ENCODE results near the gene TLE2.

Gene TLE2

GRCh38 chr19:3066482-3067049 is 37.5 kb upstream of the TLE2 start:
- Histone ChIP-seq H3K4me1 (ENCODE audit: insufficient read depth, low read length) (peaks cover 19% of the 10 kb centered on the region), H3K27ac (ENCODE audit: low read length) (no peak overlapping the region), H4K20me1 (ENCODE audit: insufficient read depth, low read length) (no peaks in the 10 kb centered on the region), H3K4me3 (ENCODE audit: low read depth in 1 of 2, low read length in 2 of 2) (no peak overlapping the region), H3K79me2 (ENCODE audit: insufficient read depth, low read length) (peaks cover 12% of the 10 kb centered on the region), H3K9me3 (ENCODE audit: insufficient read depth, low read length, severe bottlenecking) (no peaks in the 10 kb centered on the region), H3K36me3 (ENCODE audit: insufficient read depth, low read length) (peaks cover under 1% of the 10 kb centered on the region; the same call in 1 of the 2 replicates), H2AFZ (ENCODE audit: low read depth, low read length) (no peak overlapping the region), H3K4me2 (ENCODE audit: insufficient read depth, low read length) (no peak overlapping the region), H3K9ac (ENCODE audit: low read depth, low read length) (no peak overlapping the region), H3K27me3 (ENCODE audit: insufficient read depth, low read length, poor library complexity) (no peaks in the 10 kb centered on the region)
- TF ChIP-seq CTCF (IDR thresholded peaks at IDR 0.05; ENCODE audit: borderline replicate concordance, extremely low read depth, low read length, poor library complexity, severe bottlenecking) = no peak
- no peak for TF ChIP-seq EZH2 (IDR thresholded peaks at IDR 0.05; ENCODE audit: borderline replicate concordance, low read depth, low read length, severe bottlenecking)
- DNase-seq (no peak), ATAC-seq (ENCODE audit: insufficient read depth, low read depth) (no peak)

- Histone ChIP-seq H3K27me3 (ENCODE audit: insufficient read depth, low read length, poor library complexity) (no peaks in the 10 kb centered on the region), H3K36me3 (ENCODE audit: insufficient read depth, low read length) (peaks cover 7% of the 10 kb centered on the region; the same call in 1 of the 2 replicates), H3K9ac (ENCODE audit: low read depth, low read length) (no peak overlapping the region), H2AFZ (ENCODE audit: low read depth, low read length) (no peak overlapping the region), H3K4me1 (ENCODE audit: insufficient read depth, low read length) (peaks cover 23% of the 10 kb centered on the region), H3K4me3 (ENCODE audit: low read depth in 1 of 2, low read length in 2 of 2) (no peak overlapping the region), H3K27ac (ENCODE audit: low read length) (no peak overlapping the region), H3K79me2 (ENCODE audit: insufficient read depth, low read length) (peaks cover 19% of the 10 kb centered on the region), H3K4me2 (ENCODE audit: insufficient read depth, low read length) (no peak overlapping the region), H4K20me1 (ENCODE audit: insufficient read depth, low read length) (peaks cover 3% of the 10 kb centered on the region), H3K9me3 (ENCODE audit: insufficient read depth, low read length, severe bottlenecking) (no peaks in the 10 kb centered on the region)
- ATAC-seq (ENCODE audit: insufficient read depth, low read depth) (no peak), DNase-seq (no peak)
- TF ChIP-seq CTCF (IDR thresholded peaks at IDR 0.05; ENCODE audit: borderline replicate concordance, extremely low read depth, low read length, poor library complexity, severe bottlenecking) (no peak), EZH2 (IDR thresholded peaks at IDR 0.05; ENCODE audit: borderline replicate concordance, low read depth, low read length, severe bottlenecking) (no peak)
Observed at GRCh38 chr19:3065675-3066357, 36.7 kb upstream of the TLE2 start.

GRCh38 chr19:3064011-3064330 is 34.9 kb upstream of the TLE2 start:
- H3K27me3 ChIP-seq (ENCODE audit: insufficient read depth, low read length, poor library complexity) = no peaks in the 10 kb centered on the region
- H3K27ac ChIP-seq (ENCODE audit: low read length) = no peak overlapping the region
- DNase-seq (no peak), ATAC-seq (ENCODE audit: insufficient read depth, low read depth) (no peak)
- H4K20me1 ChIP-seq (ENCODE audit: insufficient read depth, low read length) = peaks cover 20% of the 10 kb centered on the region
- H2AFZ ChIP-seq (ENCODE audit: low read depth, low read length) = no peak overlapping the region
- no peaks in the 10 kb centered on the region for H3K9me3 ChIP-seq (ENCODE audit: insufficient read depth, low read length, severe bottlenecking)
- no peak overlapping the region for H3K4me3 ChIP-seq (ENCODE audit: low read depth in 1 of 2, low read length in 2 of 2)
- peaks cover 37% of the 10 kb centered on the region for H3K79me2 ChIP-seq (ENCODE audit: insufficient read depth, low read length)
- H3K36me3 ChIP-seq (ENCODE audit: insufficient read depth, low read length) = peaks cover 25% of the 10 kb centered on the region
- peaks cover 35% of the 10 kb centered on the region for H3K4me1 ChIP-seq (ENCODE audit: insufficient read depth, low read length)
- TF ChIP-seq EZH2 (IDR thresholded peaks at IDR 0.05; ENCODE audit: borderline replicate concordance, low read depth, low read length, severe bottlenecking) (no peak), CTCF (IDR thresholded peaks at IDR 0.05; ENCODE audit: borderline replicate concordance, extremely low read depth, low read length, poor library complexity, severe bottlenecking) (no peak)
- H3K4me2 ChIP-seq (ENCODE audit: insufficient read depth, low read length) = 0 out of 2 replicates have a peak overlapping the region, but pooled peaks have one; percentile 91
- H3K9ac ChIP-seq (ENCODE audit: low read depth, low read length) = no peak overlapping the region; the same call in 1 of the 2 replicates

Data from DND-41 (cell line).